ENCODE results near the gene CSTB.

GRCh38 chr21:43731891-43732711, 44.0 kb downstream of the CSTB start:
- TF ChIP-seq, protein P1, sequence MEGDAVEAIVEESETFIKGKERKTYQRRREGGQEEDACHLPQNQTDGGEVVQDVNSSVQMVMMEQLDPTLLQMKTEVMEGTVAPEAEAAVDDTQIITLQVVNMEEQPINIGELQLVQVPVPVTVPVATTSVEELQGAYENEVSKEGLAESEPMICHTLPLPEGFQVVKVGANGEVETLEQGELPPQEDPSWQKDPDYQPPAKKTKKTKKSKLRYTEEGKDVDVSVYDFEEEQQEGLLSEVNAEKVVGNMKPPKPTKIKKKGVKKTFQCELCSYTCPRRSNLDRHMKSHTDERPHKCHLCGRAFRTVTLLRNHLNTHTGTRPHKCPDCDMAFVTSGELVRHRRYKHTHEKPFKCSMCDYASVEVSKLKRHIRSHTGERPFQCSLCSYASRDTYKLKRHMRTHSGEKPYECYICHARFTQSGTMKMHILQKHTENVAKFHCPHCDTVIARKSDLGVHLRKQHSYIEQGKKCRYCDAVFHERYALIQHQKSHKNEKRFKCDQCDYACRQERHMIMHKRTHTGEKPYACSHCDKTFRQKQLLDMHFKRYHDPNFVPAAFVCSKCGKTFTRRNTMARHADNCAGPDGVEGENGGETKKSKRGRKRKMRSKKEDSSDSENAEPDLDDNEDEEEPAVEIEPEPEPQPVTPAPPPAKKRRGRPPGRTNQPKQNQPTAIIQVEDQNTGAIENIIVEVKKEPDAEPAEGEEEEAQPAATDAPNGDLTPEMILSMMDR (tag by site-specific recombination; IDR thresholded peaks at IDR 0.05): no peak
- TF ChIP-seq, protein P2, sequence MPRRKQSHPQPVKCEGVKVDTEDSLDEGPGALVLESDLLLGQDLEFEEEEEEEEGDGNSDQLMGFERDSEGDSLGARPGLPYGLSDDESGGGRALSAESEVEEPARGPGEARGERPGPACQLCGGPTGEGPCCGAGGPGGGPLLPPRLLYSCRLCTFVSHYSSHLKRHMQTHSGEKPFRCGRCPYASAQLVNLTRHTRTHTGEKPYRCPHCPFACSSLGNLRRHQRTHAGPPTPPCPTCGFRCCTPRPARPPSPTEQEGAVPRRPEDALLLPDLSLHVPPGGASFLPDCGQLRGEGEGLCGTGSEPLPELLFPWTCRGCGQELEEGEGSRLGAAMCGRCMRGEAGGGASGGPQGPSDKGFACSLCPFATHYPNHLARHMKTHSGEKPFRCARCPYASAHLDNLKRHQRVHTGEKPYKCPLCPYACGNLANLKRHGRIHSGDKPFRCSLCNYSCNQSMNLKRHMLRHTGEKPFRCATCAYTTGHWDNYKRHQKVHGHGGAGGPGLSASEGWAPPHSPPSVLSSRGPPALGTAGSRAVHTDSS (tag by site-specific recombination; IDR thresholded peaks at IDR 0.05): no peak
- TF ChIP-seq KLF9 (tag by site-specific recombination; IDR thresholded peaks at IDR 0.05; ENCODE audit: low read depth): no peak
- no peak for TF ChIP-seq ZNF19 (tag by site-specific recombination; IDR thresholded peaks at IDR 0.05; ENCODE audit: low read depth)
- TF ChIP-seq ZNF26 (tag by site-specific recombination; IDR thresholded peaks at IDR 0.05): no peak
- TF ChIP-seq ZBTB20 (tag by site-specific recombination; IDR thresholded peaks at IDR 0.05): no peak
